AG10803 (cell line): ENCODE measurements around the gene NLRC3.

ENCODE experiments used
- DNase-seq: peaks from one replicate; pipeline ENCODE4 v3.0.0; 2010; ENCODE audit warnings: low read depth
- H3K4me3 ChIP-seq: 2 replicates; pipeline ENCODE4 v1.5.1; 2011; ENCODE audit warnings: mild to moderate bottlenecking, low read length, control low read depth
- CTCF ChIP-seq: conservative IDR thresholded peaks from 2 replicates; pipeline ENCODE4 v1.5.1; 2011; ENCODE audit warnings: mild to moderate bottlenecking, low read length, control low read depth, inconsistent platforms

The NLRC3 gene

GRCh38 chr16:3597226-3597625 lies 20.0 kb upstream of the NLRC3 start:
- no peak for TF ChIP-seq CTCF
- no peak for DNase-seq
- no peak overlapping the region for H3K4me3 ChIP-seq

DNA sequence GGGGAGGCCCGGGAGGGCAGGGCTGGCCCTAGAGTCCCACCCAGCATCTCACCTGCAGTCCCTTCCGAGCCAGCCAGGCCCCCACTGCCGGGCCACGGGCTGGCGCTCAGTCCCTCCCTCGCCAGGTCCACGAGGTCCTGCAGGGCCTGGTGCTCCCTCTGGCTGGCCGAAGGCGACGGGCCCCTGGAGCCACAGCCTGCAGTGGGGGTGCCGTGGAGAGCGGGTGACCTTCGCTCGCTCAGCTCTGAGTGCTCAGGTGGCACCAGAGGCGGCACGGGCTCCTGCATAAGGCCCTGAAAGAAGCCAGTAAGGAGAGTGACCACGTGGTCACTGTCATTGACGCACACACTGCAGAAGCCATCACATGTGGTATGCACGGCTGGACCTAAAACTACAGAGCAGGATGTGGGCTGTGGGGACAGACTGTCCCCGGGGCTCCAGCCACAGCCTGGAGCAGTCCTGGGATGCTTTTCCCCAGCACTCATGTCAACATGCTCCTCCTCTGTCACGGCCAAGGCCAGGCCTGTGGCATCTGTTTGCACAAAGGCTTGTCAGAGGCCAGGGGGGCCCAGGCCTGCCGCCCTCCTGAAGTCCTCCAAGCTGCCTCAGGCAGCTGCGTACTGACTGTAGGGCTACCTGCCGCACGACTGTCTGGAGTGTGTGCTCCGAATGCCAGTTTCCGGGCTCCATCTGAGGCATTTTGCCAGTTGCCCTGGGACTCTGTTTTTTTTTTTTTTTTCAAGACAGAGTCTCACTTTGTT lies 19.1 kb upstream of the NLRC3 start:
- DNase-seq = no peak
- H3K4me3 ChIP-seq = no peak overlapping the region
- no peak for TF ChIP-seq CTCF

- TF ChIP-seq CTCF = no peak
- H3K4me3 ChIP-seq = no peak overlapping the region
- DNase-seq = no peak
Measured at GRCh38 chr16:3595521-3596021, 18.4 kb upstream of the NLRC3 start.

DNA sequence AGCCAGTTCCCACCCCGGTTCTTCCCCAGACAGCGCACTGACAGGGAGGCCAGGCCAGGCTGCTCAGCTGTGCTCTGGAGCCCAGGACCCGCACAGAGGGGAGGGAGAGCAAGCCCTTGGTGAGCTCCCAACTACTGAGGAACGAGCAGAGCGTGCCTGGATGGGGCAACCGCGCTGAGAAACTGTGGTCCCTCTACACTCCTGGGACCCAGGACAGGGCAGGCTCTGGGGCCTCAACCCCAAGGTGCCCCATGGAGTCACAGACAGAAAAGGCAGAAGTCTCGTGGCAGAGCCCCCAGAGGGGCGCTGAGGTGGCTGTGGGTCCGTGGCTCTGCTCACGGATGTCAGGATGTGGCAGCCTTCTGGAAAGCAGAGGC lies 17.9 kb upstream of the NLRC3 start:
- H3K4me3 ChIP-seq = no peak overlapping the region
- no peak for TF ChIP-seq CTCF
- DNase-seq = no peak

- DNase-seq = no peak
- H3K4me3 ChIP-seq = no peak overlapping the region
- no peak for TF ChIP-seq CTCF
Measured at GRCh38 chr16:3594316-3595109, 17.3 kb upstream of the NLRC3 start.

- DNase-seq = no peak
- TF ChIP-seq CTCF = no peak
- H3K4me3 ChIP-seq = no peak overlapping the region
Measured at GRCh38 chr16:3592559-3592958, 15.4 kb upstream of the NLRC3 start.

DNA sequence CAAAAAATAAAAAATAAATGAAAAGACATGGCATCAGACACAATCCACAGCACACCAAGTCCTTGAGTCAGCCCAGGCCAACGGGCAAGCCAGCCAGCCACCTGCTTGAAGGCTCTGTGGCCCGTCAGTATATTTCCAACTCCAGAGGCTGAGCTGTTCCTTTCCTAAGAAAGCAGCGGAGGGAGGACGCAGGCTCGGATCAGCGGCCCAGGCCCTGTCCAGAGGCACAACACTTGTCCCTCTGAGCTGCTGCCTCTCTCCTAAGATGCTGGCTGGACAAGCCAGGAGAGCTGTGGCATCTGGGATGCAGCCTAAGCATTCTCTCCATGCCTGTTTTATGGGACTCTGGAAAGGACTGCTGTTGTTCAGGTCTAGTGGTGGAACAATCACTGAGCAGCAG lies 14.8 kb upstream of the NLRC3 start:
- DNase-seq = no peak
- TF ChIP-seq CTCF = no peak
- no peak overlapping the region for H3K4me3 ChIP-seq
